ENCODE measurements around the gene HOXA10.
A peak's percentile ranks its signal among the peaks of the same experiment; 100 is the strongest.

The HOXA10 gene

GRCh38 chr7:27181795-27182275, 7.7 kb upstream of the HOXA10 start:
- DNase-seq (ENCODE audit: low read depth), result no peak
- TF ChIP-seq, protein P1, sequence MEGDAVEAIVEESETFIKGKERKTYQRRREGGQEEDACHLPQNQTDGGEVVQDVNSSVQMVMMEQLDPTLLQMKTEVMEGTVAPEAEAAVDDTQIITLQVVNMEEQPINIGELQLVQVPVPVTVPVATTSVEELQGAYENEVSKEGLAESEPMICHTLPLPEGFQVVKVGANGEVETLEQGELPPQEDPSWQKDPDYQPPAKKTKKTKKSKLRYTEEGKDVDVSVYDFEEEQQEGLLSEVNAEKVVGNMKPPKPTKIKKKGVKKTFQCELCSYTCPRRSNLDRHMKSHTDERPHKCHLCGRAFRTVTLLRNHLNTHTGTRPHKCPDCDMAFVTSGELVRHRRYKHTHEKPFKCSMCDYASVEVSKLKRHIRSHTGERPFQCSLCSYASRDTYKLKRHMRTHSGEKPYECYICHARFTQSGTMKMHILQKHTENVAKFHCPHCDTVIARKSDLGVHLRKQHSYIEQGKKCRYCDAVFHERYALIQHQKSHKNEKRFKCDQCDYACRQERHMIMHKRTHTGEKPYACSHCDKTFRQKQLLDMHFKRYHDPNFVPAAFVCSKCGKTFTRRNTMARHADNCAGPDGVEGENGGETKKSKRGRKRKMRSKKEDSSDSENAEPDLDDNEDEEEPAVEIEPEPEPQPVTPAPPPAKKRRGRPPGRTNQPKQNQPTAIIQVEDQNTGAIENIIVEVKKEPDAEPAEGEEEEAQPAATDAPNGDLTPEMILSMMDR (conservative IDR thresholded peaks at IDR 0.05; ENCODE audit: control insufficient read depth, insufficient read depth, low read depth, low read length), result no peak
- H3K4me3 ChIP-seq (ENCODE audit: control insufficient read depth, low read depth, low read length), result no peak overlapping the region

GRCh38 chr7:27180431-27181420, 6.6 kb upstream of the HOXA10 start:
- H3K4me3 ChIP-seq (ENCODE audit: control insufficient read depth, low read depth, low read length), result no peak overlapping the region
- TF ChIP-seq, protein P1 (conservative IDR thresholded peaks at IDR 0.05; ENCODE audit: control insufficient read depth, insufficient read depth, low read depth, low read length), result no peak
- no peak for DNase-seq (ENCODE audit: low read depth)

DNA sequence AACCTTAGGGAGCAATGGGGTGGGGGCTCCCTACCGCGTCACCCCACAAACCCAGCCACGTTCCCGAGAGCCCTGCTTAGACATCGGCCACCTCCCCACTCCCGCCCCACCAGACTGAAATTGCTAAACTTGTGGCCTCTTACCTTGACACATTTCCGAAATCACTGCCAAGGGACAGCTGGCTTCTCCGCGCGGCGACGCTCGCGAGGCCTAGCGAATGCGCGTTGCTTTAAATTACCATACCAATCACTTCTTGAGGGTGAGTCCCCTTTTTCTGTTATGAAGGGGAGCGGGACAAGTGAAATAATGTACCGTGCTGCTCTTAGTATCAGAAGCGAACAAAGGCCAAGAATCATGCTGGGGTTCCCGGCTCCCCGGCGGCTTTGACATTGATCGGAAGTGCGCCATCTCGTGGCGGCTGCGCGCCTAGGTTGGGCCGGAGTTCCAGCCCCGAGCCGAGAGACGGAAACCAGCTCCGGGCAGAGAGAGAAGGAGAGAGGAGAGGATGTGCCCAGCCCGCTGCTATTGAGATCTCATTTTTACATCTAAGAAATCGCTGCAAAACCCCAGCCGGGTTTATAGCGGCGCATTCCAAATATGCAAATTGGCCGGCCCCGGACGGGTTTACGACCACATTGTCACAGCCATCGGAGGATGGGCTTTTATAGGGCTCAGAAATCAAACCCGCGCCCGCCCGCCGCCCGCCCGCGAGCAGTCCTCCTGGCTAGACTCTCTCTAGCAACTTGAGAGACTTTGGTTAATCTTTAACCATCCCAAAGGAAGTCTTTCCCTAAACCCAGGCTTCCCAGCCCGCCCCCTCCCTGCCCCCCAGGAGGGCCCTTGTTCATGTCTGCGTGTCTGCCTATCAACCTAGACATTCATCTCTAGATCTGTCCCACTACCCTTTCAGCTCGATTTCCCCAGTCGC, 5.6 kb upstream of the HOXA10 start:
- TF ChIP-seq, protein P1 (conservative IDR thresholded peaks at IDR 0.05; ENCODE audit: control insufficient read depth, insufficient read depth, low read depth, low read length), result peak; percentile 75
- H3K4me3 ChIP-seq (ENCODE audit: control insufficient read depth, low read depth, low read length), result peak overlapping the region; percentile 29
- peak; percentile 69 for DNase-seq (ENCODE audit: low read depth)

DNA sequence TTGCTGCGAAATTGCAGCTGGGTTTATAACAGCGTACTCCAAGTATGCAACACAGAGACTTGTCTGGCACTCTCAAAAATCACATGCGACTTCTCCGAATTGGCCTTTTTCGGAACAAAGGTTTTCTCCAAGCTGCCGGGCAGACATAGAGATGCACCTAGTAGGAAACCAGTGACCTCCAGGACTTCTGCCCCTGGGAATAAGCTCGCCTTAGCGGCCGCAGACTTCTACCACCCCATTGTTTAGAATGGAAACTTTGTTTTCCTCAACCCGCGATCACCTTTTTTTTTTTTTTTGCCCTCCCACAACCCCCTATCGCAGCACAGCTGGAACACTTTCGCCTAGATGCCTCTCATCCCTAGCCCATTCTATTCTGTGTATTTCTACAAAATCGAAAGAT, 4.9 kb upstream of the HOXA10 start:
- DNase-seq (ENCODE audit: low read depth), result no peak
- H3K4me3 ChIP-seq (ENCODE audit: control insufficient read depth, low read depth, low read length), result no peak overlapping the region
- TF ChIP-seq, protein P1 (conservative IDR thresholded peaks at IDR 0.05; ENCODE audit: control insufficient read depth, insufficient read depth, low read depth, low read length), result no peak

GRCh38 chr7:27178366-27178765, 4.2 kb upstream of the HOXA10 start:
- no peak for DNase-seq (ENCODE audit: low read depth)
- no peak overlapping the region for H3K4me3 ChIP-seq (ENCODE audit: control insufficient read depth, low read depth, low read length)
- TF ChIP-seq, protein P1 (conservative IDR thresholded peaks at IDR 0.05; ENCODE audit: control insufficient read depth, insufficient read depth, low read depth, low read length), result no peak

- TF ChIP-seq, protein P1 (conservative IDR thresholded peaks at IDR 0.05; ENCODE audit: control insufficient read depth, insufficient read depth, low read depth, low read length), result no peak
- DNase-seq (ENCODE audit: low read depth), result no peak
- no peak overlapping the region for H3K4me3 ChIP-seq (ENCODE audit: control insufficient read depth, low read depth, low read length)
Measured at GRCh38 chr7:27177795-27178320, 3.7 kb upstream of the HOXA10 start.
